Endothelial cell of umbilical vein (primary cell): ENCODE data around the gene ADARB2. TPM values are rescaled to one million over a fixed set of nuclear protein-coding genes. Genes with fewer than 3 reads are reported as not detected.

Experiments used
- BruUV-seq: library from RNA; stranded (reverse); fragments of 400-500 nt; replicated peaks from 2 replicates; lab custom pipeline; 2021; lab: Mats Ljungman, UMichigan
- CTCF ChIA-PET: fragments of 300-600, 350-600 bp; sonication (Branson Sonifier 250); formaldehyde crosslinking; loops from one replicate; lab custom pipeline; 2021; ENCODE audit warnings: antibody characterized with exemption, inconsistent platforms; lab: Charles Lee
- POLR2A ChIA-PET: fragments of 300-600, 350-600 bp; sonication (Branson Sonifier 250); formaldehyde crosslinking; loops from one replicate; lab custom pipeline; 2021; ENCODE audit warnings: antibody characterized with exemption, inconsistent platforms; lab: Charles Lee
- DNase-seq: peaks from one replicate; pipeline ENCODE4 v3.0.0-alpha.2; 2011; ENCODE audit warnings: low read depth, low spot score
- FAIRE-seq: peaks from 2 replicates; lab custom pipeline; 2011; peaks lifted over from hg19 to GRCh38; lab: Jason Lieb, UNC
- H2AFZ ChIP-seq: 2 replicates; pipeline ENCODE4 v1.6.0; 2012; ENCODE audit warnings: low read depth, low read length, control low read depth, inconsistent platforms
- H3K27ac ChIP-seq: 2 replicates; pipeline ENCODE4 v1.5.1; 2011; ENCODE audit warnings: low read depth, mild to moderate bottlenecking, control low read depth, low read length, moderate library complexity; ENCODE audit not compliant: insufficient read depth
- H3K27me3 ChIP-seq, 2 experiments: 2 replicates each; pipeline versions ENCODE4 v1.6.0 to v1.6.1; 2011; ENCODE audit warnings: low read length in 2 of 2, mixed read lengths in 1 of 2; ENCODE audit not compliant: control insufficient read depth in 2 of 2, insufficient read depth in 2 of 2
- H3K36me3 ChIP-seq, 2 experiments: 2 replicates in 1 of 2; 3 replicates in 1 of 2; pipeline ENCODE4 v1.5.1; 2011; ENCODE audit warnings: low read length in 2 of 2, mild to moderate bottlenecking in 1 of 2, moderate library complexity in 1 of 2; ENCODE audit not compliant: control insufficient read depth in 2 of 2, insufficient read depth in 2 of 2; ENCODE audit errors: extremely low read depth in 1 of 2
- H3K4me1 ChIP-seq: 3 replicates; pipeline ENCODE4 v1.5.1; 2011; ENCODE audit warnings: mild to moderate bottlenecking, low read length; ENCODE audit not compliant: control insufficient read depth, insufficient read depth; ENCODE audit errors: extremely low read depth
- H3K4me2 ChIP-seq: 2 replicates; pipeline ENCODE4 v1.6.1; 2011; ENCODE audit warnings: low read length, control low read depth, mixed read lengths; ENCODE audit not compliant: insufficient read depth
- H3K4me3 ChIP-seq, 3 experiments: fragments of 200-600 bp in 1 of 3; sonication (generic), shearing (Covaris generic) in 1 of 3; replicated peaks in 1 of 3; 2 replicates each; pipeline ENCODE4 v1.5.1; 2011 to 2016; ENCODE audit warnings: control low read depth in 3 of 3, low read length in 3 of 3, mild to moderate bottlenecking in 2 of 3, inconsistent platforms in 1 of 3, low read depth in 1 of 3, moderate library complexity in 1 of 3; ENCODE audit not compliant: insufficient read depth in 1 of 3
- H3K79me2 ChIP-seq: 2 replicates; pipeline ENCODE4 v1.6.0; 2012; ENCODE audit warnings: low read length, inconsistent platforms; ENCODE audit not compliant: control insufficient read depth, insufficient read depth
- H3K9ac ChIP-seq: replicated peaks from 2 replicates; pipeline ENCODE3; 2011; ENCODE audit warnings: low read length, control low read depth; ENCODE audit not compliant: insufficient read depth; ENCODE audit errors: extremely low read depth
- H3K9me1 ChIP-seq: replicated peaks from 3 replicates; pipeline ENCODE4 v1.6.0; 2011; ENCODE audit warnings: mild to moderate bottlenecking, low read length; ENCODE audit not compliant: control insufficient read depth, insufficient read depth; ENCODE audit errors: extremely low read depth
- H3K9me3 ChIP-seq: replicated peaks from 2 replicates; pipeline ENCODE4 v1.5.1; 2012; ENCODE audit warnings: low read length, inconsistent platforms; ENCODE audit not compliant: control insufficient read depth, insufficient read depth
- H4K20me1 ChIP-seq: replicated peaks from 2 replicates; pipeline ENCODE3; 2011; ENCODE audit warnings: mild to moderate bottlenecking, low read length; ENCODE audit not compliant: control insufficient read depth, insufficient read depth; ENCODE audit errors: extremely low read depth
- POLR2A ChIP-seq: IDR thresholded peaks from 2 replicates; pipeline ENCODE4 v1.6.1; 2012; ENCODE audit warnings: low read depth, mild to moderate bottlenecking, control low read depth, low read length
- dilution Hi-C: fragments of 300-500 bp; cut with MboI; formaldehyde crosslinking; loops from one replicate; pipeline ENCODE4 v1.15.0; 2019; ENCODE audit warnings: low sequenced_read_pairs; ENCODE audit not compliant: extremely low pct_ligation_motif_present
- intact Hi-C: fragments of 100-400 bp; cut with micrococcal nuclease; formaldehyde crosslinking; loops from one replicate; pipeline ENCODE4 v1.10.0; 2022
- polyA plus RNA-seq, 4 experiments: library from polyadenylated mRNA; depleted of rRNA in 3 of 4; stranded (reverse) in 3 of 4; unstranded in 1 of 4; fragments of >200 nt; gene quantifications; 2 replicates each; pipeline versions ENCODE4 v1.2.1 to v1.2.3, GENCODE V29; 2011 to 2012; ENCODE audit warnings: missing spikeins in 1 of 4
- total RNA-seq: library from RNA; stranded (reverse); gene quantifications from 2 replicates; pipeline ENCODE4 v1.2.3, GENCODE V29; 2021
- TF ChIP-seq, protein P1 (sequence below): IDR thresholded peaks from 2 replicates; pipeline ENCODE4 v1.6.1; 2011; ENCODE audit not compliant: insufficient read depth, insufficient read length
- TF ChIP-seq, protein P2 (sequence below), 2 donors: IDR thresholded peaks; 1 replicate in 1 of 2; 2 replicates in 1 of 2; pipeline ENCODE4 v1.5.1; 2011; ENCODE audit warnings: low read length in 2 of 2, mild to moderate bottlenecking in 2 of 2, moderate library complexity in 2 of 2, control low read depth in 1 of 2, inconsistent platforms in 1 of 2, low read depth in 1 of 2; ENCODE audit not compliant: insufficient read depth in 1 of 2; ENCODE audit errors: extremely low read depth in 1 of 2

ADARB2 gene
- total and polyA plus RNA-seq, 2 donors (not counting 3 experiments of a cell fraction or from before 2014, with no cell fraction given), result not detected

DNA sequence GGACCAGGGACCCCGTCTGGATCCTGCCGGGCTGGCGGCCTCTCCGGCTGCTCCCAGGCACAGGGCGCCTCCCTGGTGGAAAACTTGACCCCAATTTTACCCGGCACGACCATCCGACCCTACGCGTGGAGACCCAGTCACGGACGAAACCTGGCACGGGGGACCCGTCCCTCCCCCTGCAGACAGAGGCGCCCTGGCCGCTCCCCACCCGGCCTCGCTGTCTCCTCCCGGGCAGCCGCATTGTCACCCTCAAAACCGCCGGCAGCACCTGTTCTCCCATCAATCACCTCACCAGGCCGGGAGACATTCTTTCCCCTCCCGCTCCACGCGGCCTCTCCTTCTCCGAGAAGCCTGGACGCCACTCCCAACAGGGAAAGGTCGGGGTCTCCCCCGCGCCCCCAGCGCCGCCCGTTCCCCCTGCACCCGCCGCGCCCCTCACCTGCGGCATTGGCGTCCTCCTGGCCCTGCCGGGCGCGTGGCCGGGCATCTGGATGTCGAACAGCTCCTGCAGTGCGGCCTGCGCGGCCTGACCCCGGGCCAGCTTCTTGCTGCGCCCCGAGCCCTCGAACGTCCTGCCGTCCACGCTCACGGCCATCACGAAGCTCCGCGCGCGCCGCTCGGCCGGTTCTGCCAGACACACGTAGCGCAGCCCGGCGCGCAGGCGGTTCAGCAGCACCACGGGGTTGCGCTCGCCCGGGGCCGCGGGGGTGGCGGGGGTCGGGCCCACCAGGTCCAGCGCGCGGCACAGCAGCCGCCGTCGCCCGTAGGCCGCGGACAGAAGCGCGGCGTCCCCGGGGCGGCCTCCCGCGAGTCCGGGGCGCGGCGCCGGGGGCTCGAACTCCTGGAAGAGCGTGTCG lies 374.5 kb downstream of the ADARB2 start:
- Histone ChIP-seq H3K9me1 (no peaks in the 10 kb centered on the region), H3K36me3 (no peaks in the 10 kb centered on the region), H3K9me3 (no peaks in the 10 kb centered on the region), H3K4me2 (no peak overlapping the region), H3K79me2 (no peaks in the 10 kb centered on the region), H3K27ac (no peak overlapping the region), H4K20me1 (no peaks in the 10 kb centered on the region), H3K9ac (no peak overlapping the region), H2AFZ (no peak overlapping the region), H3K4me3 (no peak overlapping the region), H3K27me3 (no peaks in the 10 kb centered on the region), H3K4me1 (no peaks in the 10 kb centered on the region)
- ChIA-PET CTCF (no interaction called here), POLR2A (no interaction called here)
- no TSS peak for BruUV-seq
- DNase-seq (no peak), FAIRE-seq (no peak)
- TF ChIP-seq, protein P1, sequence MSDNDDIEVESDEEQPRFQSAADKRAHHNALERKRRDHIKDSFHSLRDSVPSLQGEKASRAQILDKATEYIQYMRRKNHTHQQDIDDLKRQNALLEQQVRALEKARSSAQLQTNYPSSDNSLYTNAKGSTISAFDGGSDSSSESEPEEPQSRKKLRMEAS, result no peak
- no peak for TF ChIP-seq POLR2A
- TF ChIP-seq, protein P2, sequence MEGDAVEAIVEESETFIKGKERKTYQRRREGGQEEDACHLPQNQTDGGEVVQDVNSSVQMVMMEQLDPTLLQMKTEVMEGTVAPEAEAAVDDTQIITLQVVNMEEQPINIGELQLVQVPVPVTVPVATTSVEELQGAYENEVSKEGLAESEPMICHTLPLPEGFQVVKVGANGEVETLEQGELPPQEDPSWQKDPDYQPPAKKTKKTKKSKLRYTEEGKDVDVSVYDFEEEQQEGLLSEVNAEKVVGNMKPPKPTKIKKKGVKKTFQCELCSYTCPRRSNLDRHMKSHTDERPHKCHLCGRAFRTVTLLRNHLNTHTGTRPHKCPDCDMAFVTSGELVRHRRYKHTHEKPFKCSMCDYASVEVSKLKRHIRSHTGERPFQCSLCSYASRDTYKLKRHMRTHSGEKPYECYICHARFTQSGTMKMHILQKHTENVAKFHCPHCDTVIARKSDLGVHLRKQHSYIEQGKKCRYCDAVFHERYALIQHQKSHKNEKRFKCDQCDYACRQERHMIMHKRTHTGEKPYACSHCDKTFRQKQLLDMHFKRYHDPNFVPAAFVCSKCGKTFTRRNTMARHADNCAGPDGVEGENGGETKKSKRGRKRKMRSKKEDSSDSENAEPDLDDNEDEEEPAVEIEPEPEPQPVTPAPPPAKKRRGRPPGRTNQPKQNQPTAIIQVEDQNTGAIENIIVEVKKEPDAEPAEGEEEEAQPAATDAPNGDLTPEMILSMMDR (IDR thresholded peaks at IDR 0.05; ENCODE audit: extremely low read depth in 1 of 2, insufficient read depth in 1 of 2, low read depth in 1 of 2, low read length in 2 of 2), result no peak
- dilution Hi-C loops (no loop called here), intact Hi-C loops (no loop called here)
